ENCODE results near the gene MTG2. TPM values are rescaled to one million over a fixed set of nuclear protein-coding genes. Genes with fewer than 3 reads are reported as not detected.

The MTG2 gene
- total and polyA plus RNA-seq, 2 experiments from 2014 or later, result 11.3 to 11.7 TPM

- TF ChIP-seq, protein P1, sequence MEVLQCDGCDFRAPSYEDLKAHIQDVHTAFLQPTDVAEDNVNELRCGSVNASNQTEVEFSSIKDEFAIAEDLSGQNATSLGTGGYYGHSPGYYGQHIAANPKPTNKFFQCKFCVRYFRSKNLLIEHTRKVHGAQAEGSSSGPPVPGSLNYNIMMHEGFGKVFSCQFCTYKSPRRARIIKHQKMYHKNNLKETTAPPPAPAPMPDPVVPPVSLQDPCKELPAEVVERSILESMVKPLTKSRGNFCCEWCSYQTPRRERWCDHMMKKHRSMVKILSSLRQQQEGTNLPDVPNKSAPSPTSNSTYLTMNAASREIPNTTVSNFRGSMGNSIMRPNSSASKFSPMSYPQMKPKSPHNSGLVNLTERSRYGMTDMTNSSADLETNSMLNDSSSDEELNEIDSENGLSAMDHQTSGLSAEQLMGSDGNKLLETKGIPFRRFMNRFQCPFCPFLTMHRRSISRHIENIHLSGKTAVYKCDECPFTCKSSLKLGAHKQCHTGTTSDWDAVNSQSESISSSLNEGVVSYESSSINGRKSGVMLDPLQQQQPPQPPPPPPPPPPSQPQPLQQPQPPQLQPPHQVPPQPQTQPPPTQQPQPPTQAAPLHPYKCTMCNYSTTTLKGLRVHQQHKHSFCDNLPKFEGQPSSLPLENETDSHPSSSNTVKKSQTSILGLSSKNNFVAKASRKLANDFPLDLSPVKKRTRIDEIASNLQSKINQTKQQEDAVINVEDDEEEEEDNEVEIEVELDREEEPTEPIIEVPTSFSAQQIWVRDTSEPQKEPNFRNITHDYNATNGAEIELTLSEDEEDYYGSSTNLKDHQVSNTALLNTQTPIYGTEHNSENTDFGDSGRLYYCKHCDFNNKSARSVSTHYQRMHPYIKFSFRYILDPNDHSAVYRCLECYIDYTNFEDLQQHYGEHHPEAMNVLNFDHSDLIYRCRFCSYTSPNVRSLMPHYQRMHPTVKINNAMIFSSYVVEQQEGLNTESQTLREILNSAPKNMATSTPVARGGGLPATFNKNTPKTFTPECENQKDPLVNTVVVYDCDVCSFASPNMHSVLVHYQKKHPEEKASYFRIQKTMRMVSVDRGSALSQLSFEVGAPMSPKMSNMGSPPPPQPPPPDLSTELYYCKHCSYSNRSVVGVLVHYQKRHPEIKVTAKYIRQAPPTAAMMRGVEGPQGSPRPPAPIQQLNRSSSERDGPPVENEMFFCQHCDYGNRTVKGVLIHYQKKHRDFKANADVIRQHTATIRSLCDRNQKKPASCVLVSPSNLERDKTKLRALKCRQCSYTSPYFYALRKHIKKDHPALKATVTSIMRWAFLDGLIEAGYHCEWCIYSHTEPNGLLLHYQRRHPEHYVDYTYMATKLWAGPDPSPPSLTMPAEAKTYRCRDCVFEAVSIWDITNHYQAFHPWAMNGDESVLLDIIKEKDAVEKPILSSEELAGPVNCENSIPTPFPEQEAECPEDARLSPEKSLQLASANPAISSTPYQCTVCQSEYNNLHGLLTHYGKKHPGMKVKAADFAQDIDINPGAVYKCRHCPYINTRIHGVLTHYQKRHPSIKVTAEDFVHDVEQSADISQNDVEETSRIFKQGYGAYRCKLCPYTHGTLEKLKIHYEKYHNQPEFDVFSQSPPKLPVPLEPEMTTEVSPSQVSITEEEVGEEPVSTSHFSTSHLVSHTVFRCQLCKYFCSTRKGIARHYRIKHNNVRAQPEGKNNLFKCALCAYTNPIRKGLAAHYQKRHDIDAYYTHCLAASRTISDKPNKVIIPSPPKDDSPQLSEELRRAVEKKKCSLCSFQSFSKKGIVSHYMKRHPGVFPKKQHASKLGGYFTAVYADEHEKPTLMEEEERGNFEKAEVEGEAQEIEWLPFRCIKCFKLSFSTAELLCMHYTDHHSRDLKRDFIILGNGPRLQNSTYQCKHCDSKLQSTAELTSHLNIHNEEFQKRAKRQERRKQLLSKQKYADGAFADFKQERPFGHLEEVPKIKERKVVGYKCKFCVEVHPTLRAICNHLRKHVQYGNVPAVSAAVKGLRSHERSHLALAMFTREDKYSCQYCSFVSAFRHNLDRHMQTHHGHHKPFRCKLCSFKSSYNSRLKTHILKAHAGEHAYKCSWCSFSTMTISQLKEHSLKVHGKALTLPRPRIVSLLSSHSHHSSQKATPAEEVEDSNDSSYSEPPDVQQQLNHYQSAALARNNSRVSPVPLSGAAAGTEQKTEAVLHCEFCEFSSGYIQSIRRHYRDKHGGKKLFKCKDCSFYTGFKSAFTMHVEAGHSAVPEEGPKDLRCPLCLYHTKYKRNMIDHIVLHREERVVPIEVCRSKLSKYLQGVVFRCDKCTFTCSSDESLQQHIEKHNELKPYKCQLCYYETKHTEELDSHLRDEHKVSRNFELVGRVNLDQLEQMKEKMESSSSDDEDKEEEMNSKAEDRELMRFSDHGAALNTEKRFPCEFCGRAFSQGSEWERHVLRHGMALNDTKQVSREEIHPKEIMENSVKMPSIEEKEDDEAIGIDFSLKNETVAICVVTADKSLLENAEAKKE (CRISPR knock-in tag; IDR thresholded peaks at IDR 0.05), result no peak
- TF ChIP-seq CREB1 (CRISPR knock-in tag; IDR thresholded peaks at IDR 0.05; ENCODE audit: low read depth), result no peak
These were observed 54.1 kb downstream of the MTG2 start (continued) for GRCh38 chr20:62236766-62237513.

GRCh38 chr20:62237514-62237800 lies 54.6 kb downstream of the MTG2 start:
- H4K20me1 ChIP-seq (replicated peaks; ENCODE audit: insufficient read depth), result peaks cover 13% of the 10 kb centered on the region
- peak overlapping the region; percentile 74 for H3K4me2 ChIP-seq
- Mint-ChIP-seq H3K36me3 (ENCODE audit: low read depth) (0 out of 3 replicates have a peak, but pooled peaks cover 5% of the 10 kb centered on the region), H3K4me3 (peak overlapping the region; percentile 70), H3K9me3 (no peaks in the 10 kb centered on the region), H3K27me3 (ENCODE audit: insufficient read depth, low read depth, poor library complexity) (peaks cover 7% of the 10 kb centered on the region), H3K27ac (no peak overlapping the region), H3K4me1 (peaks cover 6% of the 10 kb centered on the region; the same call in 2 of the 3 replicates)
- H3K9me2 ChIP-seq (ENCODE audit: insufficient read depth), result no peaks in the 10 kb centered on the region
- no peaks in the 10 kb centered on the region for H3K36me3 ChIP-seq (ENCODE audit: insufficient read depth)
- H3K79me2 ChIP-seq (replicated peaks; ENCODE audit: insufficient read depth), result peaks cover 35% of the 10 kb centered on the region
- 0 out of 2 replicates have a peak, but pooled peaks cover 3% of the 10 kb centered on the region for H3F3A ChIP-seq (replicated peaks; ENCODE audit: low read depth)
- H3K4me3 ChIP-seq, result peak overlapping the region; percentile 47
- ATAC-seq, result no peak
- H2AFZ ChIP-seq, result peak overlapping the region; percentile 73
- no peak overlapping the region for H3K27ac ChIP-seq (ENCODE audit: low read depth)
- H3K27me3 ChIP-seq (ENCODE audit: insufficient read depth), result no peaks in the 10 kb centered on the region
- peaks cover 9% of the 10 kb centered on the region for H3K4me1 ChIP-seq (ENCODE audit: insufficient read depth)
- no peak for DNase-seq (ENCODE audit: low spot score)
- TF ChIP-seq, protein P1 (CRISPR knock-in tag; IDR thresholded peaks at IDR 0.05), result no peak
- TF ChIP-seq EZH2phosphoT487 (IDR thresholded peaks at IDR 0.05; ENCODE audit: unreplicated experiment), result no peak
- no peak for TF ChIP-seq ETS1 (IDR thresholded peaks at IDR 0.05)
- no peak for TF ChIP-seq STAT1 (IDR thresholded peaks at IDR 0.05; ENCODE audit: unreplicated experiment)
- no peak for TF ChIP-seq CREB1 (CRISPR knock-in tag; IDR thresholded peaks at IDR 0.05; ENCODE audit: low read depth)
- TF ChIP-seq NANOG (IDR thresholded peaks at IDR 0.05; ENCODE audit: borderline replicate concordance), result no peak
- TF ChIP-seq ZNF114 (CRISPR knock-in tag; IDR thresholded peaks at IDR 0.05), result no peak
- TF ChIP-seq JUNB (IDR thresholded peaks at IDR 0.05; ENCODE audit: unreplicated experiment), result no peak

All from GM23338 (cell line).